HepG2 (cell line): ENCODE data around the gene TCF7L2. TPM values are rescaled to one million over a fixed set of nuclear protein-coding genes. Genes with fewer than 3 reads are reported as not detected.

ENCODE experiments used
- GZF1 ChIP-seq: sonication (generic); formaldehyde crosslinking; IDR thresholded peaks from 2 replicates; pipeline ENCODE4 v1.5.1; 2020; ENCODE audit warnings: mild to moderate bottlenecking, missing genetic modification reagents
- KAT2B ChIP-seq: fragments of 150-350 bp; IDR thresholded peaks from 2 replicates; pipeline ENCODE4 v1.6.1; 2014; ENCODE audit warnings: low read depth, low read length, borderline replicate concordance
- KLF15 ChIP-seq: sonication (generic); formaldehyde crosslinking; IDR thresholded peaks from 2 replicates; pipeline ENCODE4 v1.8.1; 2023; ENCODE audit warnings: borderline replicate concordance, mild to moderate bottlenecking, inconsistent platforms, missing genetic modification reagents, mixed read lengths
- MEF2D ChIP-seq: sonication (generic); formaldehyde crosslinking; IDR thresholded peaks from 2 replicates; pipeline ENCODE4 v1.5.1; 2020; ENCODE audit warnings: mild to moderate bottlenecking, missing genetic modification reagents
- MIXL1 ChIP-seq: IDR thresholded peaks from 2 replicates; pipeline ENCODE4 v1.6.1; 2016
- NFE2L1 ChIP-seq: sonication (generic); formaldehyde crosslinking; IDR thresholded peaks from 2 replicates; pipeline ENCODE4 v1.4.0; 2020; ENCODE audit warnings: missing genetic modification reagents, mild to moderate bottlenecking, borderline replicate concordance
- NFYC ChIP-seq: IDR thresholded peaks from 2 replicates; pipeline ENCODE4 v1.6.1; 2016; ENCODE audit warnings: missing genetic modification reagents, missing compliant biosample characterization
- RARG ChIP-seq: sonication (generic); formaldehyde crosslinking; IDR thresholded peaks from 2 replicates; pipeline ENCODE4 v1.4.0; 2020; ENCODE audit warnings: low read depth, mild to moderate bottlenecking, missing genetic modification reagents
- SNAPC2 ChIP-seq: sonication (generic); formaldehyde crosslinking; IDR thresholded peaks from 2 replicates; pipeline ENCODE4 v1.8.1; 2022; ENCODE audit warnings: mild to moderate bottlenecking, missing genetic modification reagents
- TGIF2 ChIP-seq: IDR thresholded peaks from 2 replicates; pipeline ENCODE4 v1.6.1; 2016; ENCODE audit warnings: control low read depth, missing compliant biosample characterization
- ZBTB1 ChIP-seq: sonication (generic); formaldehyde crosslinking; IDR thresholded peaks from 2 replicates; pipeline ENCODE4 v1.4.0; 2020; ENCODE audit warnings: missing genetic modification reagents, borderline replicate concordance
- ZKSCAN5 ChIP-seq: sonication (generic); formaldehyde crosslinking; IDR thresholded peaks from 2 replicates; pipeline ENCODE4 v1.5.1; 2020; ENCODE audit warnings: mild to moderate bottlenecking, missing genetic modification reagents
- ZNF296 ChIP-seq: sonication (generic); formaldehyde crosslinking; conservative IDR thresholded peaks from 2 replicates; pipeline ENCODE4 v1.5.0; 2020; ENCODE audit warnings: mild to moderate bottlenecking, missing genetic modification reagents
- polyA plus RNA-seq, 8 experiments: library from polyadenylated mRNA; depleted of rRNA in 3 of 8; stranded (reverse) in 7 of 8; unstranded in 1 of 8; fragments of >200 nt; fragmentation: Illumina TruSeq in 4 of 8; extraction: Trizol in 4 of 8; gene quantifications; 2 replicates each; pipeline versions ENCODE4 v1.2.1 to v1.2.3, GENCODE V29; 2011 to 2016; ENCODE audit warnings: low read depth in 4 of 8, missing spikeins in 1 of 8, mixed read lengths in 1 of 8; ENCODE audit not compliant: insufficient read depth in 1 of 8
- total RNA-seq, 5 experiments: library from RNA; depleted of rRNA; stranded (reverse); fragments of >200 nt; fragmentation: Illumina TruSeq; extraction: Trizol; gene quantifications; 2 replicates each; pipeline ENCODE4 v1.2.3, GENCODE V29; 2016; ENCODE audit warnings: low read depth in 1 of 5
- TF ChIP-seq, protein P1 (sequence below): sonication (generic); formaldehyde crosslinking; IDR thresholded peaks from 2 replicates; pipeline ENCODE4 v1.4.0; 2020; ENCODE audit warnings: missing genetic modification reagents
- TF ChIP-seq, protein P2 (sequence below): sonication (generic); formaldehyde crosslinking; IDR thresholded peaks from 2 replicates; pipeline ENCODE4 v1.5.0; 2020; ENCODE audit warnings: missing genetic modification reagents
- TF ChIP-seq, protein P3 (sequence below): sonication (generic); formaldehyde crosslinking; IDR thresholded peaks from 2 replicates; pipeline ENCODE4 v1.4.0; 2020; ENCODE audit warnings: missing genetic modification reagents, borderline replicate concordance
- TF ChIP-seq, protein P4 (sequence below): sonication (generic); formaldehyde crosslinking; IDR thresholded peaks from 2 replicates; pipeline ENCODE4 v1.5.1; 2020; ENCODE audit warnings: missing genetic modification reagents, mild to moderate bottlenecking, borderline replicate concordance
- TF ChIP-seq, protein P5 (sequence below): sonication (generic); formaldehyde crosslinking; IDR thresholded peaks from 2 replicates; pipeline ENCODE4 v1.5.1; 2020; ENCODE audit warnings: missing genetic modification reagents, mild to moderate bottlenecking, borderline replicate concordance
- TF ChIP-seq, protein P6 (sequence below): sonication (generic); IDR thresholded peaks from 2 replicates; pipeline ENCODE4 v1.6.1; 2016; ENCODE audit warnings: low read depth, borderline replicate concordance
- TF ChIP-seq, protein P7 (sequence below): sonication (generic); formaldehyde crosslinking; IDR thresholded peaks from 2 replicates; pipeline ENCODE4 v1.8.1; 2023; ENCODE audit warnings: mild to moderate bottlenecking, missing genetic modification reagents, borderline replicate concordance

Gene TCF7L2
- total and polyA plus RNA-seq, 2 of the 13 experiments (the other 11 are each of a cell fraction or from before 2014, with no cell fraction given) = 3.9 to 13.7 TPM

DNA sequence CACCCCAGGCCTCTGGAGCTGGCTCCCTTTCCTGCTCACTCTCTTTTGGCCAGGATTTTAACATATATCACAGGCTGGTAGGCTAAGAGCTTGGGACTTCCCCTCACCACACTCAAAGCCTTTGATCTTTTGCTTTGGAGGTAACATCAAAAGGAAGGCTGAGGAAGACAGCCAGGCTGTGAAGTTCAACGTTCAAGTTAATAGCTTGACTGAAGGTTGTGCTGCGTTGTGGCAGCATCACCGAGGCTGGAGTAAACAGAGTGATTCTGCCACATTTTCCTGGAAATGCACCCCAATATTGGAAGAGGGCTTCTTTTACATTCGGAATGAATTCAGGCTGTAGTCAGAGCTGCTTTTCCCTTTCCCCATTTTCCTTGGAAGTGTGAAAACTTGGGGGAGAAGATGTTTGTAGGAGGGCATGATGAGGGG is 57.3 kb downstream of the TCF7L2 start (continued):
- TF ChIP-seq, protein P1, sequence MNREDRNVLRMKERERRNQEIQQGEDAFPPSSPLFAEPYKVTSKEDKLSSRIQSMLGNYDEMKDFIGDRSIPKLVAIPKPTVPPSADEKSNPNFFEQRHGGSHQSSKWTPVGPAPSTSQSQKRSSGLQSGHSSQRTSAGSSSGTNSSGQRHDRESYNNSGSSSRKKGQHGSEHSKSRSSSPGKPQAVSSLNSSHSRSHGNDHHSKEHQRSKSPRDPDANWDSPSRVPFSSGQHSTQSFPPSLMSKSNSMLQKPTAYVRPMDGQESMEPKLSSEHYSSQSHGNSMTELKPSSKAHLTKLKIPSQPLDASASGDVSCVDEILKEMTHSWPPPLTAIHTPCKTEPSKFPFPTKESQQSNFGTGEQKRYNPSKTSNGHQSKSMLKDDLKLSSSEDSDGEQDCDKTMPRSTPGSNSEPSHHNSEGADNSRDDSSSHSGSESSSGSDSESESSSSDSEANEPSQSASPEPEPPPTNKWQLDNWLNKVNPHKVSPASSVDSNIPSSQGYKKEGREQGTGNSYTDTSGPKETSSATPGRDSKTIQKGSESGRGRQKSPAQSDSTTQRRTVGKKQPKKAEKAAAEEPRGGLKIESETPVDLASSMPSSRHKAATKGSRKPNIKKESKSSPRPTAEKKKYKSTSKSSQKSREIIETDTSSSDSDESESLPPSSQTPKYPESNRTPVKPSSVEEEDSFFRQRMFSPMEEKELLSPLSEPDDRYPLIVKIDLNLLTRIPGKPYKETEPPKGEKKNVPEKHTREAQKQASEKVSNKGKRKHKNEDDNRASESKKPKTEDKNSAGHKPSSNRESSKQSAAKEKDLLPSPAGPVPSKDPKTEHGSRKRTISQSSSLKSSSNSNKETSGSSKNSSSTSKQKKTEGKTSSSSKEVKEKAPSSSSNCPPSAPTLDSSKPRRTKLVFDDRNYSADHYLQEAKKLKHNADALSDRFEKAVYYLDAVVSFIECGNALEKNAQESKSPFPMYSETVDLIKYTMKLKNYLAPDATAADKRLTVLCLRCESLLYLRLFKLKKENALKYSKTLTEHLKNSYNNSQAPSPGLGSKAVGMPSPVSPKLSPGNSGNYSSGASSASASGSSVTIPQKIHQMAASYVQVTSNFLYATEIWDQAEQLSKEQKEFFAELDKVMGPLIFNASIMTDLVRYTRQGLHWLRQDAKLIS = no peak
- TF ChIP-seq SNAPC2 (CRISPR knock-in tag) (no peak), TGIF2 (CRISPR knock-in tag) (0 out of 2 replicates have a peak, but pooled peaks have one; percentile 72), NFYC (CRISPR knock-in tag) (no peak), KAT2B (no peak), GZF1 (no peak), MIXL1 (CRISPR knock-in tag) (peak; percentile 89), ZKSCAN5 (CRISPR knock-in tag) (0 out of 2 replicates have a peak, but pooled peaks have one; percentile 27), MEF2D (CRISPR knock-in tag) (0 out of 2 replicates have a peak, but pooled peaks have one; percentile 64), RARG (CRISPR knock-in tag) (no peak), ZBTB1 (no peak), KLF15 (CRISPR knock-in tag) (no peak), ZNF296 (CRISPR knock-in tag) (no peak), NFE2L1 (CRISPR knock-in tag) (no peak)
- TF ChIP-seq, protein P2, sequence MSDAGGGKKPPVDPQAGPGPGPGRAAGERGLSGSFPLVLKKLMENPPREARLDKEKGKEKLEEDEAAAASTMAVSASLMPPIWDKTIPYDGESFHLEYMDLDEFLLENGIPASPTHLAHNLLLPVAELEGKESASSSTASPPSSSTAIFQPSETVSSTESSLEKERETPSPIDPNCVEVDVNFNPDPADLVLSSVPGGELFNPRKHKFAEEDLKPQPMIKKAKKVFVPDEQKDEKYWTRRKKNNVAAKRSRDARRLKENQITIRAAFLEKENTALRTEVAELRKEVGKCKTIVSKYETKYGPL (CRISPR knock-in tag) = no peak
- TF ChIP-seq, protein P3, sequence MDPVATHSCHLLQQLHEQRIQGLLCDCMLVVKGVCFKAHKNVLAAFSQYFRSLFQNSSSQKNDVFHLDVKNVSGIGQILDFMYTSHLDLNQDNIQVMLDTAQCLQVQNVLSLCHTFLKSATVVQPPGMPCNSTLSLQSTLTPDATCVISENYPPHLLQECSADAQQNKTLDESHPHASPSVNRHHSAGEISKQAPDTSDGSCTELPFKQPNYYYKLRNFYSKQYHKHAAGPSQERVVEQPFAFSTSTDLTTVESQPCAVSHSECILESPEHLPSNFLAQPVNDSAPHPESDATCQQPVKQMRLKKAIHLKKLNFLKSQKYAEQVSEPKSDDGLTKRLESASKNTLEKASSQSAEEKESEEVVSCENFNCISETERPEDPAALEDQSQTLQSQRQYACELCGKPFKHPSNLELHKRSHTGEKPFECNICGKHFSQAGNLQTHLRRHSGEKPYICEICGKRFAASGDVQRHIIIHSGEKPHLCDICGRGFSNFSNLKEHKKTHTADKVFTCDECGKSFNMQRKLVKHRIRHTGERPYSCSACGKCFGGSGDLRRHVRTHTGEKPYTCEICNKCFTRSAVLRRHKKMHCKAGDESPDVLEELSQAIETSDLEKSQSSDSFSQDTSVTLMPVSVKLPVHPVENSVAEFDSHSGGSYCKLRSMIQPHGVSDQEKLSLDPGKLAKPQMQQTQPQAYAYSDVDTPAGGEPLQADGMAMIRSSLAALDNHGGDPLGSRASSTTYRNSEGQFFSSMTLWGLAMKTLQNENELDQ = no peak
- TF ChIP-seq, protein P4, sequence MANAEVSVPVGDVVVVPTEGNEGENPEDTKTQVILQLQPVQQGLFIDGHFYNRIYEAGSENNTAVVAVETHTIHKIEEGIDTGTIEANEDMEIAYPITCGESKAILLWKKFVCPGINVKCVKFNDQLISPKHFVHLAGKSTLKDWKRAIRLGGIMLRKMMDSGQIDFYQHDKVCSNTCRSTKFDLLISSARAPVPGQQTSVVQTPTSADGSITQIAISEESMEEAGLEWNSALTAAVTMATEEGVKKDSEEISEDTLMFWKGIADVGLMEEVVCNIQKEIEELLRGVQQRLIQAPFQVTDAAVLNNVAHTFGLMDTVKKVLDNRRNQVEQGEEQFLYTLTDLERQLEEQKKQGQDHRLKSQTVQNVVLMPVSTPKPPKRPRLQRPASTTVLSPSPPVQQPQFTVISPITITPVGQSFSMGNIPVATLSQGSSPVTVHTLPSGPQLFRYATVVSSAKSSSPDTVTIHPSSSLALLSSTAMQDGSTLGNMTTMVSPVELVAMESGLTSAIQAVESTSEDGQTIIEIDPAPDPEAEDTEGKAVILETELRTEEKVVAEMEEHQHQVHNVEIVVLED (CRISPR knock-in tag) = no peak; the same call in 1 of the 2 replicates
- TF ChIP-seq, protein P5, sequence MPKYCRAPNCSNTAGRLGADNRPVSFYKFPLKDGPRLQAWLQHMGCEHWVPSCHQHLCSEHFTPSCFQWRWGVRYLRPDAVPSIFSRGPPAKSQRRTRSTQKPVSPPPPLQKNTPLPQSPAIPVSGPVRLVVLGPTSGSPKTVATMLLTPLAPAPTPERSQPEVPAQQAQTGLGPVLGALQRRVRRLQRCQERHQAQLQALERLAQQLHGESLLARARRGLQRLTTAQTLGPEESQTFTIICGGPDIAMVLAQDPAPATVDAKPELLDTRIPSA (CRISPR knock-in tag) = no peak
- TF ChIP-seq, protein P6, sequence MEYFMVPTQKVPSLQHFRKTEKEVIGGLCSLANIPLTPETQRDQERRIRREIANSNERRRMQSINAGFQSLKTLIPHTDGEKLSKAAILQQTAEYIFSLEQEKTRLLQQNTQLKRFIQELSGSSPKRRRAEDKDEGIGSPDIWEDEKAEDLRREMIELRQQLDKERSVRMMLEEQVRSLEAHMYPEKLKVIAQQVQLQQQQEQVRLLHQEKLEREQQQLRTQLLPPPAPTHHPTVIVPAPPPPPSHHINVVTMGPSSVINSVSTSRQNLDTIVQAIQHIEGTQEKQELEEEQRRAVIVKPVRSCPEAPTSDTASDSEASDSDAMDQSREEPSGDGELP = peak; percentile 72; the same call in 1 of the 2 replicates
- TF ChIP-seq, protein P7, sequence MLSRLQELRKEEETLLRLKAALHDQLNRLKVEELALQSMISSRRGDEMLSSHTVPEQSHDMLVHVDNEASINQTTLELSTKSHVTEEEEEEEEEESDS (CRISPR knock-in tag) = no peak
